Ectodermal cell (in vitro differentiated cells): ENCODE measurements around the gene ABO.
"Not testable (repeated sequence)": the region's sequence is repeated elsewhere in the genome, so short reads cannot be mapped to it uniquely, and the experiment has no call there.

Experiments used
- H3K27ac ChIP-seq: 2 replicates; pipeline ENCODE4 v1.7.0; 2013; ENCODE audit warnings: mild to moderate bottlenecking, low read depth, low read length; ENCODE audit not compliant: insufficient read depth, poor library complexity, severe bottlenecking
- H3K27me3 ChIP-seq: 2 replicates; pipeline ENCODE4 v1.7.0; 2013; ENCODE audit warnings: mild to moderate bottlenecking, low read length; ENCODE audit not compliant: insufficient read depth, control insufficient read depth, poor library complexity, severe bottlenecking
- H3K36me3 ChIP-seq: one replicate; pipeline ENCODE4 v1.7.0; 2013; ENCODE audit warnings: low read length; ENCODE audit not compliant: control insufficient read depth, insufficient read depth
- H3K4me1 ChIP-seq: one replicate; pipeline ENCODE4 v1.7.0; 2013; ENCODE audit warnings: low read length; ENCODE audit not compliant: control insufficient read depth, insufficient read depth
- H3K4me3 ChIP-seq: 2 replicates; pipeline ENCODE4 v1.7.0; 2013; ENCODE audit warnings: low read depth, low read length, control low read depth; ENCODE audit not compliant: insufficient read depth
- H3K9me3 ChIP-seq: 2 replicates; pipeline ENCODE4 v1.7.0; 2013; ENCODE audit warnings: mild to moderate bottlenecking, low read length, moderate library complexity; ENCODE audit not compliant: control insufficient read depth
- WGBS, 2 experiments: methylation state at CpG; one replicate each; pipeline ENCODE4 v1.1.7; 2013; ENCODE audit warnings: missing lambda C conversion rate in 2 of 2; 5-methylcytosine and 5-hydroxymethylcytosine counted together

Gene ABO

GRCh38 chr9:133225171-133226011 lies 49.6 kb downstream of the ABO start:
- H3K27ac ChIP-seq, result no peak overlapping the region
- no peaks in the 10 kb centered on the region for H3K27me3 ChIP-seq
- H3K36me3 ChIP-seq, result no peaks in the 10 kb centered on the region
- H3K9me3 ChIP-seq, result no peaks in the 10 kb centered on the region
- 87% methylated on average over 38 of the region's 38 CpGs for WGBS, 2 experiments
- H3K4me1 ChIP-seq, result no peaks in the 10 kb centered on the region
- H3K4me3 ChIP-seq, result no peak overlapping the region

GRCh38 chr9:133224762-133225161 lies 50.2 kb downstream of the ABO start:
- no peak overlapping the region for H3K4me3 ChIP-seq
- H3K27me3 ChIP-seq, result no peaks in the 10 kb centered on the region
- H3K36me3 ChIP-seq, result no peaks in the 10 kb centered on the region
- no peak overlapping the region for H3K27ac ChIP-seq
- H3K4me1 ChIP-seq, result no peaks in the 10 kb centered on the region
- H3K9me3 ChIP-seq, result no peaks in the 10 kb centered on the region
- WGBS, 2 experiments, result 90 to 94% methylated on average over 12 of the region's 12 CpGs

- H3K4me3 ChIP-seq, H3K27me3 ChIP-seq, H3K27ac ChIP-seq, H3K36me3 ChIP-seq, H3K9me3 ChIP-seq, H3K4me1 ChIP-seq: not testable (repeated sequence)
- WGBS, 2 experiments, result 56 to 62% methylated on average over 13 of the region's 13 CpGs
Measured at GRCh38 chr9:133223159-133223756, 51.7 kb downstream of the ABO start.

- H3K27me3 ChIP-seq, result peaks cover 18% of the 10 kb centered on the region
- not testable (repeated sequence) for H3K4me1 ChIP-seq, H3K9me3 ChIP-seq, H3K27ac ChIP-seq, H3K36me3 ChIP-seq, H3K4me3 ChIP-seq
- WGBS, 2 experiments, result 85 to 88% methylated on average over 12 of the region's 12 CpGs
Measured at GRCh38 chr9:133221994-133222393, 53.0 kb downstream of the ABO start.

GRCh38 chr9:133221177-133221809 lies 53.7 kb downstream of the ABO start:
- 76 to 77% methylated on average over 11 to 12 of the region's 12 CpGs for WGBS, 2 experiments
- H3K36me3 ChIP-seq, result no peaks in the 10 kb centered on the region
- H3K27ac ChIP-seq, result no peak overlapping the region
- no peak overlapping the region for H3K4me3 ChIP-seq
- H3K9me3 ChIP-seq, result no peaks in the 10 kb centered on the region
- peaks cover 21% of the 10 kb centered on the region for H3K27me3 ChIP-seq
- no peaks in the 10 kb centered on the region for H3K4me1 ChIP-seq

GRCh38 chr9:133218049-133218975 lies 56.7 kb downstream of the ABO start:
- H3K4me1 ChIP-seq, result not testable (repeated sequence)
- H3K27me3 ChIP-seq, result peaks cover 28% of the 10 kb centered on the region
- 82 to 85% methylated on average over 18 to 19 of the region's 19 CpGs for WGBS, 2 experiments

GRCh38 chr9:133217333-133217988 lies 57.5 kb downstream of the ABO start:
- WGBS, 2 experiments, result 67% methylated on average over 12 of the region's 12 CpGs
- peaks cover 28% of the 10 kb centered on the region for H3K27me3 ChIP-seq
- H3K9me3 ChIP-seq, H3K4me1 ChIP-seq, H3K4me3 ChIP-seq, H3K27ac ChIP-seq, H3K36me3 ChIP-seq: not testable (repeated sequence)

More at GRCh38 chr9:133218049-133218975, 56.7 kb downstream of the ABO start:
- not testable (repeated sequence) for H3K36me3 ChIP-seq, H3K27ac ChIP-seq, H3K4me3 ChIP-seq, H3K9me3 ChIP-seq

GRCh38 chr9:133214276-133214675 lies 60.7 kb downstream of the ABO start:
- H3K36me3 ChIP-seq, H3K27ac ChIP-seq, H3K4me1 ChIP-seq, H3K4me3 ChIP-seq, H3K9me3 ChIP-seq: not testable (repeated sequence)
- 79 to 82% methylated on average over 4 of the region's 4 CpGs for WGBS, 2 experiments
- H3K27me3 ChIP-seq, result peaks cover 36% of the 10 kb centered on the region

- H3K27me3 ChIP-seq, result peaks cover 14% of the 10 kb centered on the region
- WGBS, 2 experiments, result 89 to 91% methylated on average over 7 of the region's 7 CpGs
Measured at GRCh38 chr9:133210609-133211008, 64.4 kb downstream of the ABO start.

More at GRCh38 chr9:133210609-133211008, 64.4 kb downstream of the ABO start:
- Histone ChIP-seq H3K4me3 (no peak overlapping the region), H3K4me1 (no peaks in the 10 kb centered on the region), H3K36me3 (no peaks in the 10 kb centered on the region), H3K9me3 (no peaks in the 10 kb centered on the region), H3K27ac (no peak overlapping the region)
